Vagina (tissue), 2 donors: Measurements from ENCODE around the gene ZNF134. TPM values are rescaled to one million over a fixed set of nuclear protein-coding genes. Genes with fewer than 3 reads are reported as not detected.

ENCODE experiments used
- DNase-seq, 2 donors: peaks; one replicate each; pipeline ENCODE4 v3.0.0-alpha.2; 2017; ENCODE audit errors: extremely low spot score in 2 of 2
- H3K27ac ChIP-seq: fragments of 200-600 bp; sonication (generic); one replicate; pipeline ENCODE4 v1.5.1; 2019
- H3K27me3 ChIP-seq: fragments of 200-600 bp; sonication (generic); one replicate; pipeline ENCODE4 v1.5.1; 2019
- H3K36me3 ChIP-seq, 2 donors: fragments of 200-600 bp; sonication (generic); one replicate each; pipeline ENCODE4 v1.5.1; 2017 to 2019
- H3K4me1 ChIP-seq: fragments of 200-600 bp; sonication (generic); one replicate; pipeline ENCODE4 v1.5.1; 2019
- H3K4me3 ChIP-seq, 2 donors: fragments of 200-600 bp; sonication (generic); 1 replicate in 1 of 2; 2 replicates in 1 of 2; pipeline ENCODE4 v1.5.1; 2016 to 2019
- H3K9me3 ChIP-seq: fragments of 200-600 bp; sonication (generic); one replicate; pipeline ENCODE4 v1.5.1; 2019
- CTCF ChIP-seq, 3 experiments: fragments of 450-650 bp in 2 of 3; fragments of 200-600 bp in 1 of 3; sonication (generic) in 1 of 3; IDR thresholded peaks; one replicate each; pipeline ENCODE4 v1.5.1; 2017 to 2019; ENCODE audit warnings: antibody characterized with exemption in 3 of 3, mild to moderate bottlenecking in 2 of 3, moderate library complexity in 2 of 3
- POLR2A ChIP-seq, 2 donors: fragments of 450-650 bp; IDR thresholded peaks; one replicate each; pipeline ENCODE4 v1.6.1; 2017; ENCODE audit warnings: antibody characterized with exemption in 2 of 2, mild to moderate bottlenecking in 2 of 2, moderate library complexity in 2 of 2
- POLR2AphosphoS5 ChIP-seq, 2 donors: sonication (generic); formaldehyde crosslinking; IDR thresholded peaks; one replicate each; pipeline ENCODE4 v1.9.0; 2017; ENCODE audit warnings: antibody characterized with exemption in 2 of 2, mild to moderate bottlenecking in 2 of 2, low read depth in 1 of 2; ENCODE audit not compliant: insufficient read depth in 1 of 2
- intact Hi-C: fragments of 100-400 bp; cut with DNase I; formaldehyde crosslinking; loops from one replicate; pipeline ENCODE4 v1.15.1; 2023
- total RNA-seq: library from RNA; depleted of rRNA; stranded (reverse); fragments of >200 nt; gene quantifications from one replicate; pipeline ENCODE4 v1.2.3, GENCODE V29; 2016

The ZNF134 gene
- total RNA-seq, 1 donor from 2014 or later = 9.1 TPM

GRCh38 chr19:57620673-57621348 lies 6.8 kb downstream of the ZNF134 start:
- TF ChIP-seq POLR2A (IDR thresholded peaks at IDR 0.05) = no peak
- TF ChIP-seq POLR2AphosphoS5 (IDR thresholded peaks at IDR 0.05; ENCODE audit: insufficient read depth in 1 of 2, low read depth in 1 of 2) = no peak
- no peak for TF ChIP-seq CTCF (IDR thresholded peaks at IDR 0.05)
- H3K27me3 ChIP-seq = no peaks in the 10 kb centered on the region
- H3K4me3 ChIP-seq = no peak overlapping the region
- no peaks in the 10 kb centered on the region for H3K4me1 ChIP-seq
- no peak overlapping the region for H3K27ac ChIP-seq
- H3K9me3 ChIP-seq = peaks cover 85% of the 10 kb centered on the region
- intact Hi-C loops = no loop called here
- H3K36me3 ChIP-seq = peaks cover 17 to 86% of the 10 kb centered on the region in 2 donors
- DNase-seq = peak in 1 of 2 donors; percentile 16

- Histone ChIP-seq H3K36me3 (peaks cover 12 to 63% of the 10 kb centered on the region in 2 donors), H3K27me3 (no peaks in the 10 kb centered on the region), H3K27ac (no peak overlapping the region), H3K4me3 (no peak overlapping the region), H3K9me3 (peaks cover 68% of the 10 kb centered on the region), H3K4me1 (no peaks in the 10 kb centered on the region)
- DNase-seq = no peak
- TF ChIP-seq POLR2A (IDR thresholded peaks at IDR 0.05) = no peak
- no peak for TF ChIP-seq POLR2AphosphoS5 (IDR thresholded peaks at IDR 0.05; ENCODE audit: insufficient read depth in 1 of 2, low read depth in 1 of 2)
- no peak for TF ChIP-seq CTCF (IDR thresholded peaks at IDR 0.05)
- intact Hi-C loops = no loop called here
Measured at GRCh38 chr19:57623091-57623490, 9.0 kb downstream of the ZNF134 start.

DNA sequence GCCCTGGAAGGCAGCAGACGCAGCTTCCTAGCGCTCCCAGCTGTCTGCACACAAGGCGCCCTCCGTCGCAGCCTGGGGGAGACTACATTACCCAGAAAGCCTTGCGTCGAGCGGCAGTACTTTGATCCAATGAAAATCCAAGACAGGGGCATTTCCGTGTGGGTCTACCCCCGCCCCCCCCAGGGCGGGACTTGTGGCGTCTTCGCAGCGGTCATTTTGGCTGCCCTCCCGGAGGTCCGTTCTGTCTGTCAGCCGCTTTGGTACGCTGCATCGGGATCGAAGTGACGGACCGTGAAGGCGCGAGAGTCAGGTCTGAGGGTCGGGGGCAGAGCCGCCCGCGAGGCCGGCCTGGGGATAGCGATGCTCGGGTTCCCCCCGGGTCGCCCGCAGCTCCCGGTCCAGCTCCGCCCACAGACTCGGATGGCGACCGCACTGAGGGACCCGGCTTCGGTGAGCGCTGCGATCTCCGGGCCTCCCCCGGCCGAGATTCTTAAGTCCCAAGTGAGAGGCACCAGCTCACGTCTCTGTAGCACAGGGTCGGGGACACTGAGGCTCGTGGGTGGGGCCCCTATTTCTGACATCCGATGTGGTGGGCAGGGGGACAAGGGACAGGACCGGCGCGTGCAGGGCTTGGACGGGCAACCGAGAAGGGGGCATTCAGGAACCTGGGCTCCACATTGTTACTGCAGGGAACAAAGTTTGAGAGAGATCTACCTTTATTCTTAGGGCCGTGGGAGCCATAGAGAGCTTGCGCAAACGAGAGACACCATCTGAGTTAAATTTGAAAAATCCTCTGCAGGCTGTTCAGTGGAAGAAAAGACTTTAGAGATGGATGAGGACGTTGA lies 19.2 kb downstream of the ZNF134 start, which contains the start of gene ZNF211:
Gene ZNF211, plus strand, starts transcription at position 182 of the 845 bp plus-strand sequence. Its CDS starts 179 bp downstream, at position 361.
- TF ChIP-seq CTCF (IDR thresholded peaks at IDR 0.05) (no peak), POLR2AphosphoS5 (IDR thresholded peaks at IDR 0.05; ENCODE audit: insufficient read depth in 1 of 2, low read depth in 1 of 2) (peak; percentile 83 to 93)
- Histone ChIP-seq H3K4me3 (peak within 1 kb of the TSS; percentile 60 to 79), H3K9me3 (peaks cover 19% of the 10 kb centered on the region), H3K27ac (peak within 1 kb of the TSS; percentile 68), H3K27me3 (no peaks in the 10 kb centered on the region), H3K36me3 (peaks cover 0 to 43% of the 10 kb centered on the region in 2 donors), H3K4me1 (peaks cover 11% of the 10 kb centered on the region)
- intact Hi-C loops = no loop called here
- DNase-seq = peak; percentile 87 to 91

- peaks cover 24% of the 10 kb centered on the region for H3K9me3 ChIP-seq
- DNase-seq = peak in 1 of 2 donors; percentile 49
- intact Hi-C loops = no loop called here
Measured at GRCh38 chr19:57633832-57634131, 19.7 kb downstream of the ZNF134 start.

More at GRCh38 chr19:57633832-57634131, 19.7 kb downstream of the ZNF134 start:
- TF ChIP-seq POLR2AphosphoS5 (IDR thresholded peaks at IDR 0.05; ENCODE audit: insufficient read depth in 1 of 2, low read depth in 1 of 2) (no peak), CTCF (IDR thresholded peaks at IDR 0.05) (no peak), POLR2A (IDR thresholded peaks at IDR 0.05) (no peak)
- Histone ChIP-seq H3K4me3 (peak overlapping the region; percentile 60 to 79), H3K4me1 (peaks cover 11% of the 10 kb centered on the region), H3K36me3 (peaks cover 0 to 48% of the 10 kb centered on the region in 2 donors), H3K27ac (no peak overlapping the region), H3K27me3 (no peaks in the 10 kb centered on the region)
